ENCODE data around the gene SLC35F6. TPM values are rescaled to one million over a fixed set of nuclear protein-coding genes. Genes with fewer than 3 reads are reported as not detected.

SLC35F6 gene, protein sequence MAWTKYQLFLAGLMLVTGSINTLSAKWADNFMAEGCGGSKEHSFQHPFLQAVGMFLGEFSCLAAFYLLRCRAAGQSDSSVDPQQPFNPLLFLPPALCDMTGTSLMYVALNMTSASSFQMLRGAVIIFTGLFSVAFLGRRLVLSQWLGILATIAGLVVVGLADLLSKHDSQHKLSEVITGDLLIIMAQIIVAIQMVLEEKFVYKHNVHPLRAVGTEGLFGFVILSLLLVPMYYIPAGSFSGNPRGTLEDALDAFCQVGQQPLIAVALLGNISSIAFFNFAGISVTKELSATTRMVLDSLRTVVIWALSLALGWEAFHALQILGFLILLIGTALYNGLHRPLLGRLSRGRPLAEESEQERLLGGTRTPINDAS
- 10 to 100 TPM; 30.0 to 35.6 (median 30.4) TPM for total RNA-seq
- total RNA-seq (2013): 15.1 TPM

DNA sequence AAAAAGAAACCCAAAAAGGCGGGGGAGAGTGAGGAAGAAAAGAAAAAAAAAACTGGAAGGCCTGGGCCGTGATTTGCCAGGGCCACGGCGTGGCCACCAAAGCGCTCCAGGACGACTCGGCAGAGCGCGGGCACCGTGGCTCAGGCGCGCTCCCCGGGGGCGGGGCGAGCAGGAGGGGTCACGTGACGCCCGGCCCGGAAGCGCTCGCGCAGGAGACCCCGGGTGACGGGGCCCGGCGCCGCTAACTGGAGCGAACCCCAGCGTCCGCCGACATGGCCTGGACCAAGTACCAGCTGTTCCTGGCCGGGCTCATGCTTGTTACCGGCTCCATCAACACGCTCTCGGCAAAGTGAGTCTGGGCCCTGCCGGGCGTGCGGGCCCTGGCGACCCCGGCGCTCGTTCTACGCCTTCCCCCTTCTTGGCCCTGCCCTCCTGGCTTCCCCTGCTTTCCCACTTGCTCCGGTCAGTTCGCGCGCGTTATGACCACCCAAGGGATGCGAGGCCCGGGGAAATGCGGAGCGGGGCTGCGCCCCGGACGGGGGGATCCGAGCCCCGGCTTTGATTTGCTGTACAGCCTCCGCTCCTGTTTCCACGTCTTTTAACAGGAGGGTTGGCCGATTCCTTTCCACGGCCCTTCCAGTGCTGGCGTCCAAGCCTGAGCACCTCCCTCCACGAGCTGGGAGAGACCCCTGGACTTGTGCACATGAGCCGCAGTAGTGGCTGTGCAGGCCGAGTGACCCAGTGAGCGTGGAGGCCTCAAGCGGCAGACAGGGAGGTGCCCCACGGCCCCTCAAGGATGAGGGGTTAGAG lies at the start of gene SLC35F6:
SLC35F6 (plus strand) TSS at position 207 of the 810 bp plus-strand sequence; CDS start at position 273, 66 bp downstream.
- Mint-ChIP-seq H3K27me3 (ENCODE audit: low read depth in 2 of 2) (no peaks in the 10 kb centered on the region), H3K27ac (peak within 1 kb of the TSS; percentile 89 to 93), H3K36me3 (no peaks in the 10 kb centered on the region), H3K9me3 (no peaks in the 10 kb centered on the region), H3K4me1 (peaks cover 27 to 38% of the 10 kb centered on the region in 2 donors), H3K4me3 (peak within 1 kb of the TSS; percentile 97)
- intact Hi-C loops (cut with micrococcal nuclease): loop anchor here (1.0 kb wide), 1 partner anchor 21 kb away; no protein-coding TSS in a partner anchor
- peak within 1 kb of the TSS; percentile 78 for H3K27ac ChIP-seq (ENCODE audit: low read length)
- no peaks in the 10 kb centered on the region for H3K36me3 ChIP-seq (ENCODE audit: control insufficient read depth, insufficient read depth, low read length)
- DNase-seq (peak; percentile 85 to 93), ATAC-seq (peak; percentile 93 to 94 (median 93))
- 3% methylated on average over 68 of the region's 68 CpGs for WGBS (ENCODE audit: insufficient coverage)
- TF ChIP-seq, protein P1, sequence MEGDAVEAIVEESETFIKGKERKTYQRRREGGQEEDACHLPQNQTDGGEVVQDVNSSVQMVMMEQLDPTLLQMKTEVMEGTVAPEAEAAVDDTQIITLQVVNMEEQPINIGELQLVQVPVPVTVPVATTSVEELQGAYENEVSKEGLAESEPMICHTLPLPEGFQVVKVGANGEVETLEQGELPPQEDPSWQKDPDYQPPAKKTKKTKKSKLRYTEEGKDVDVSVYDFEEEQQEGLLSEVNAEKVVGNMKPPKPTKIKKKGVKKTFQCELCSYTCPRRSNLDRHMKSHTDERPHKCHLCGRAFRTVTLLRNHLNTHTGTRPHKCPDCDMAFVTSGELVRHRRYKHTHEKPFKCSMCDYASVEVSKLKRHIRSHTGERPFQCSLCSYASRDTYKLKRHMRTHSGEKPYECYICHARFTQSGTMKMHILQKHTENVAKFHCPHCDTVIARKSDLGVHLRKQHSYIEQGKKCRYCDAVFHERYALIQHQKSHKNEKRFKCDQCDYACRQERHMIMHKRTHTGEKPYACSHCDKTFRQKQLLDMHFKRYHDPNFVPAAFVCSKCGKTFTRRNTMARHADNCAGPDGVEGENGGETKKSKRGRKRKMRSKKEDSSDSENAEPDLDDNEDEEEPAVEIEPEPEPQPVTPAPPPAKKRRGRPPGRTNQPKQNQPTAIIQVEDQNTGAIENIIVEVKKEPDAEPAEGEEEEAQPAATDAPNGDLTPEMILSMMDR (IDR thresholded peaks at IDR 0.05): no peak
- H3K27me3 ChIP-seq (ENCODE audit: control insufficient read depth, insufficient read depth, low read length): no peaks in the 10 kb centered on the region
- H3K4me3 ChIP-seq (ENCODE audit: low read length): peak within 1 kb of the TSS; percentile 68
- H3K9me3 ChIP-seq (ENCODE audit: control insufficient read depth, insufficient read depth, low read length): no peaks in the 10 kb centered on the region
- H3K4me1 ChIP-seq (ENCODE audit: control insufficient read depth, insufficient read depth, low read length): peaks cover 53% of the 10 kb centered on the region

DNA sequence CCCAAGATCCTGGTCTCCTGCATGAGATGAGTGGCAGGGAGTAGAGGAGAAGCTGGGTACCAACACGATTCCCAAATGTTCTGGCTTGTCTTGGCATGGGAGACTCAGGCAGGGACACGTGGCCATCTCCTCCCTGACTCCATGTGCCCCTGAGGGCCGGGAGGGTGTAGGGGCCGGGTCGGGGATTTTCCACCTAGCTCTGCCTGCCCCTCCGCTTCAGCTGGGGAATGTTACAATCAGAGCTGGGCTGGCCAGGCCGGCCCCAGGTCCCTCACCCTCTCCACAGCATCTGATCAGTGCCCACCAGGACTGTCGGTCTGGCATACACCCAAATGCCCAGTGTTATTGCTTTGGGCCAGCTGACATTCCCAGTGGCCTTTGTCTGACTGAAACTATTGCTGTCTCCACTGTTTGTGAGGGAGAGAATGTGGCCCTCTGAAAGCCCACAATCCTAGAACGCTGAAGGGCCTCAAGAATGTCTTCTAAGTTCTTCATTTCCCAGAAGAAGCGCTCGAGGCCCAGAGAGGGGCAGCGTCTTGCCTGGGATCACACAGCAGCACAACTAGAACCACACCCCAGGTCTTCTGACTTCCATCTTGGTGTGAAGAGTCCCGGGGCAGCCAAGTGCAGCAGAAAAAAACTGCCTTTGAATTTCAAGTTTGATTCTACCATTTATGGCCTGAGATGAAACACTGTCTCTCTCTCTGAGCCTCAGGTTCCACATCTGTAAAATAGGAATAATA lies 48.4 kb upstream of the SLC35F6 start:
- no peak overlapping the region for H3K27ac ChIP-seq (ENCODE audit: low read length)
- 88% methylated on average over 13 of the region's 13 CpGs for WGBS (ENCODE audit: insufficient coverage)
- Mint-ChIP-seq H3K9me3 (no peaks in the 10 kb centered on the region), H3K4me3 (no peak overlapping the region), H3K27me3 (ENCODE audit: low read depth in 2 of 2) (peaks cover 4 to 7% of the 10 kb centered on the region in 2 donors), H3K4me1 (peaks cover 0 to 5% of the 10 kb centered on the region in 2 donors), H3K27ac (no peak overlapping the region), H3K36me3 (no peaks in the 10 kb centered on the region)
- no peak for ATAC-seq
- no peaks in the 10 kb centered on the region for H3K27me3 ChIP-seq (ENCODE audit: control insufficient read depth, insufficient read depth, low read length)
- TF ChIP-seq, protein P1 (IDR thresholded peaks at IDR 0.05): no peak
- H3K9me3 ChIP-seq (ENCODE audit: control insufficient read depth, insufficient read depth, low read length): no peaks in the 10 kb centered on the region
- H3K4me1 ChIP-seq (ENCODE audit: control insufficient read depth, insufficient read depth, low read length): no peaks in the 10 kb centered on the region
- intact Hi-C loops (cut with micrococcal nuclease): no loop called here
- no peak overlapping the region for H3K4me3 ChIP-seq (ENCODE audit: low read length)
- H3K36me3 ChIP-seq (ENCODE audit: control insufficient read depth, insufficient read depth, low read length): no peaks in the 10 kb centered on the region
- no peak for DNase-seq

DNA sequence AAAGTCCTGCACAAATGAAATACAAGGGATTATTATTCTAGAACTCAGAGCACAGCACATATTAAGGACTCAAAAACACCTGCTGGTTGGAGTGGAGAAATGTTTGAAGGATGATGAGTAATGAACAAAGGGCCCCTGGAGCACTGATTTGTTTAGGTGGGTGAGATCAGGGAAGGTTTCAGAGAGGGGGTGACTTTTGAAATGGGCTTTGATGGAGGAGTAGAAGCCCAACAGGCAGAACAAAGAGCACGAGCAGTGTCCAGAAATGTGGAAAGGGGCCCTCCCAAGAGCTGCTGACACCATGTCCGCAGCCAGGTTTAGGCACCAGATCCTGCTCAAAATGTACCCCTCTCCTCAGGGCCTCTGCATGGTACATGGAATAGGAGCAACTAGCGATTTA lies 47.7 kb upstream of the SLC35F6 start:
- Mint-ChIP-seq H3K4me1 (peaks cover 0 to 5% of the 10 kb centered on the region in 2 donors), H3K27ac (no peak overlapping the region), H3K4me3 (no peak overlapping the region), H3K9me3 (no peaks in the 10 kb centered on the region), H3K27me3 (ENCODE audit: low read depth in 2 of 2) (peaks cover 4 to 7% of the 10 kb centered on the region in 2 donors), H3K36me3 (no peaks in the 10 kb centered on the region)
- DNase-seq: no peak
- WGBS (ENCODE audit: insufficient coverage): 86% methylated on average over 2 of the region's 3 CpGs
- no peaks in the 10 kb centered on the region for H3K4me1 ChIP-seq (ENCODE audit: control insufficient read depth, insufficient read depth, low read length)
- H3K4me3 ChIP-seq (ENCODE audit: low read length): no peak overlapping the region
- H3K36me3 ChIP-seq (ENCODE audit: control insufficient read depth, insufficient read depth, low read length): no peaks in the 10 kb centered on the region
- no peak for ATAC-seq
- H3K9me3 ChIP-seq (ENCODE audit: control insufficient read depth, insufficient read depth, low read length): no peaks in the 10 kb centered on the region
- H3K27ac ChIP-seq (ENCODE audit: low read length): no peak overlapping the region
- TF ChIP-seq, protein P1 (IDR thresholded peaks at IDR 0.05): no peak
- H3K27me3 ChIP-seq (ENCODE audit: control insufficient read depth, insufficient read depth, low read length): no peaks in the 10 kb centered on the region
- intact Hi-C loops (cut with micrococcal nuclease): no loop called here
